HEK293 (cell line): ENCODE measurements around the gene BID.

Source experiments
- CTCF ChIA-PET: fragments of 350-600 bp; formaldehyde crosslinking; extraction: SDS; loops from one replicate; lab custom pipeline; 2021; ENCODE audit warnings: antibody characterized with exemption; lab: Yijun Ruan, JAX
- POLR2A ChIA-PET: fragments of 300-600 bp; formaldehyde crosslinking; extraction: SDS; loops from one replicate; lab custom pipeline; 2020; ENCODE audit warnings: antibody characterized with exemption, inconsistent platforms; lab: Yijun Ruan, JAX
- H3K27ac ChIP-seq: fragments of 200-500 bp; sonication (Bioruptor generic); 2 replicates; pipeline ENCODE4 v1.5.1; 2014; ENCODE audit warnings: low read depth, low read length, control low read depth, inconsistent platforms; ENCODE audit errors: extremely low read depth
- H3K36me3 ChIP-seq, 2 experiments: fragments of 200-500 bp in 1 of 2; sonication (Bioruptor generic) in 1 of 2; 1 replicate in 1 of 2; 2 replicates in 1 of 2; pipeline ENCODE4 v1.5.1; 2014 to 2017; ENCODE audit warnings: inconsistent platforms in 2 of 2, low read length in 2 of 2; ENCODE audit not compliant: control insufficient read depth in 2 of 2, insufficient read depth in 1 of 2
- H3K4me1 ChIP-seq: fragments of 200-500 bp; sonication (Bioruptor generic); 2 replicates; pipeline ENCODE4 v1.5.1; 2014; ENCODE audit warnings: mild to moderate bottlenecking, low read length, inconsistent platforms; ENCODE audit not compliant: control insufficient read depth, insufficient read depth
- H3K4me3 ChIP-seq: 2 replicates; pipeline ENCODE4 v1.5.1; 2011; ENCODE audit warnings: low read depth, mild to moderate bottlenecking, control low read depth, low read length, moderate library complexity
- H3K9me3 ChIP-seq: fragments of 200-500 bp; sonication (Bioruptor generic); 2 replicates; pipeline ENCODE4 v1.5.1; 2014; ENCODE audit warnings: low read depth, low read length, inconsistent platforms; ENCODE audit not compliant: control insufficient read depth, insufficient read depth
- IKZF3 ChIP-seq: fragments of 450-650 bp; IDR thresholded peaks from 2 replicates; pipeline ENCODE4 v1.5.0; 2018; ENCODE audit warnings: missing biosample characterization, mild to moderate bottlenecking, missing genetic modification characterization, moderate library complexity
- KLF7 ChIP-seq: fragments of 450-650 bp; formaldehyde crosslinking; IDR thresholded peaks from 2 replicates; pipeline ENCODE4 v1.5.1; 2016; ENCODE audit warnings: missing biosample characterization, missing genetic modification characterization, borderline replicate concordance
- OVOL3 ChIP-seq: fragments of 450-650 bp; formaldehyde crosslinking; IDR thresholded peaks from 2 replicates; pipeline ENCODE4 v1.5.1; 2016; ENCODE audit warnings: missing biosample characterization, missing genetic modification characterization
- SP2 ChIP-seq: fragments of 450-650 bp; formaldehyde crosslinking; IDR thresholded peaks from 2 replicates; pipeline ENCODE4 v1.5.1; 2016; ENCODE audit warnings: missing biosample characterization, missing genetic modification characterization
- ZBTB1 ChIP-seq: fragments of 450-650 bp; formaldehyde crosslinking; IDR thresholded peaks from 2 replicates; pipeline ENCODE4 v1.5.1; 2016; ENCODE audit warnings: missing biosample characterization, missing genetic modification characterization
- ZBTB17 ChIP-seq: fragments of 450-650 bp; formaldehyde crosslinking; IDR thresholded peaks from 2 replicates; pipeline ENCODE4 v1.5.1; 2016; ENCODE audit warnings: missing biosample characterization, missing genetic modification characterization
- ZFHX2 ChIP-seq: fragments of 450-650 bp; formaldehyde crosslinking; conservative IDR thresholded peaks from 2 replicates; pipeline ENCODE4 v1.5.1; 2016; ENCODE audit warnings: missing biosample characterization, missing genetic modification characterization
- ZFP41 ChIP-seq: fragments of 450-650 bp; formaldehyde crosslinking; IDR thresholded peaks from 2 replicates; pipeline ENCODE4 v1.5.1; 2016; ENCODE audit warnings: missing biosample characterization, missing genetic modification characterization, borderline replicate concordance
- ZNF114 ChIP-seq: fragments of 450-650 bp; formaldehyde crosslinking; IDR thresholded peaks from 2 replicates; pipeline ENCODE4 v1.5.0; 2017; ENCODE audit warnings: missing biosample characterization, missing genetic modification characterization
- ZNF184 ChIP-seq: fragments of 450-650 bp; IDR thresholded peaks from 2 replicates; pipeline ENCODE4 v1.5.1; 2018; ENCODE audit warnings: missing biosample characterization, mild to moderate bottlenecking, missing genetic modification characterization
- ZNF302 ChIP-seq: fragments of 450-650 bp; formaldehyde crosslinking; IDR thresholded peaks from 2 replicates; pipeline ENCODE4 v1.5.1; 2016; ENCODE audit warnings: missing biosample characterization, missing genetic modification characterization, low read depth
- ZNF529 ChIP-seq: fragments of 450-650 bp; formaldehyde crosslinking; IDR thresholded peaks from 2 replicates; pipeline ENCODE4 v1.5.1; 2017; ENCODE audit warnings: missing genetic modification characterization, missing biosample characterization; ENCODE audit not compliant: insufficient replicate concordance
- ZNF555 ChIP-seq: fragments of 450-650 bp; formaldehyde crosslinking; conservative IDR thresholded peaks from 2 replicates; pipeline ENCODE4 v1.5.1; 2017; ENCODE audit warnings: missing biosample characterization, mild to moderate bottlenecking, missing genetic modification characterization, inconsistent platforms
- ZNF596 ChIP-seq: fragments of 450-650 bp; IDR thresholded peaks from 2 replicates; pipeline ENCODE4 v1.5.0; 2018; ENCODE audit warnings: missing biosample characterization, mild to moderate bottlenecking, missing genetic modification characterization, moderate library complexity
- ZNF600 ChIP-seq: fragments of 450-650 bp; formaldehyde crosslinking; IDR thresholded peaks from 2 replicates; pipeline ENCODE4 v1.5.1; 2016; ENCODE audit warnings: missing biosample characterization, missing genetic modification characterization
- ZNF701 ChIP-seq: fragments of 450-650 bp; formaldehyde crosslinking; IDR thresholded peaks from 2 replicates; pipeline ENCODE4 v1.5.1; 2016; ENCODE audit warnings: missing biosample characterization, missing genetic modification characterization
- ZNF785 ChIP-seq: fragments of 450-650 bp; formaldehyde crosslinking; IDR thresholded peaks from 2 replicates; pipeline ENCODE4 v1.5.1; 2016; ENCODE audit warnings: missing biosample characterization, missing genetic modification characterization
- ZNF843 ChIP-seq: fragments of 450-650 bp; formaldehyde crosslinking; IDR thresholded peaks from 2 replicates; pipeline ENCODE4 v1.5.1; 2016; ENCODE audit warnings: missing biosample characterization, missing genetic modification characterization
- ZSCAN30 ChIP-seq: fragments of 450-650 bp; IDR thresholded peaks from 2 replicates; pipeline ENCODE4 v1.5.1; 2018; ENCODE audit warnings: missing biosample characterization, mild to moderate bottlenecking, missing genetic modification characterization, moderate library complexity
- TF ChIP-seq, protein P1 (sequence below): fragments of 450-650 bp; formaldehyde crosslinking; IDR thresholded peaks from 2 replicates; pipeline ENCODE4 v1.5.1; 2016; ENCODE audit warnings: missing biosample characterization, missing genetic modification characterization
- TF ChIP-seq, protein P2 (sequence below): fragments of 450-650 bp; formaldehyde crosslinking; IDR thresholded peaks from 2 replicates; pipeline ENCODE4 v1.5.1; 2017; ENCODE audit warnings: missing biosample characterization, missing genetic modification characterization
- TF ChIP-seq, protein P3 (sequence below): fragments of 450-650 bp; formaldehyde crosslinking; IDR thresholded peaks from 2 replicates; pipeline ENCODE4 v1.5.1; 2016; ENCODE audit warnings: missing biosample characterization, missing genetic modification characterization
- TF ChIP-seq, protein P4 (sequence below): fragments of 450-650 bp; formaldehyde crosslinking; IDR thresholded peaks from 2 replicates; pipeline ENCODE4 v1.5.1; 2016; ENCODE audit warnings: missing biosample characterization, missing genetic modification characterization, low read depth
- TF ChIP-seq, protein P5 (sequence below): fragments of 450-650 bp; formaldehyde crosslinking; IDR thresholded peaks from 2 replicates; pipeline ENCODE4 v1.5.1; 2016; ENCODE audit warnings: missing biosample characterization, missing genetic modification characterization

The BID gene

DNA sequence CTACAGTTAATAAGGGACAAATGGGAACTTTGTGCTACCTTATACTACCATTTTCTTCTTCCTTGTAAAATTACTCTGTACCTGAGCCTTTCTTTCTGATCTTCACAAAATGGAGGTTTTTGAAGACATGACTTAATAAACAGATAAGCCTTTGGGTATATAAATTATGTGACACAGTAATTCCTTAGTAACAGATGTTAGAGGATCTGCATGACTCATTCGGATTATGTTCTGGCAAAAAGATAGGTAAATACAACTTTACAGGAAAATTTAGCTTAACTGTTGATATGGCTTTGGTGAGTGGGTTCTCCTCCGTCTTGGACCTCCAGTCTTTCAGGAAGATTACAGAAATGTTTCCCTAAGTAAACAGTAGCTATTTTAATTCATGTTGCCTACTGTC, 61.8 kb downstream of the BID start:
- H3K36me3 ChIP-seq, result no peaks in the 10 kb centered on the region; a peak in 1 of 3 replicates
- H3K9me3 ChIP-seq, result no peaks in the 10 kb centered on the region
- TF ChIP-seq, protein P1, sequence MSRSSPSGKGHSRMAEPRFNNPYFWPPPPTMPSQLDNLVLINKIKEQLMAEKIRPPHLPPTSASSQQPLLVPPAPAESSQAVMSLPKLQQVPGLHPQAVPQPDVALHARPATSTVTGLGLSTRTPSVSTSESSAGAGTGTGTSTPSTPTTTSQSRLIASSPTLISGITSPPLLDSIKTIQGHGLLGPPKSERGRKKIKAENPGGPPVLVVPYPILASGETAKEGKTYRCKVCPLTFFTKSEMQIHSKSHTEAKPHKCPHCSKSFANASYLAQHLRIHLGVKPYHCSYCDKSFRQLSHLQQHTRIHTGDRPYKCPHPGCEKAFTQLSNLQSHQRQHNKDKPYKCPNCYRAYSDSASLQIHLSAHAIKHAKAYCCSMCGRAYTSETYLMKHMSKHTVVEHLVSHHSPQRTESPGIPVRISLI (tag by site-specific recombination), result no peak
- TF ChIP-seq ZBTB1 (no peak), ZNF785 (tag by site-specific recombination) (no peak), ZNF843 (tag by site-specific recombination) (no peak), ZFHX2 (tag by site-specific recombination) (no peak), ZFP41 (tag by site-specific recombination) (no peak), ZNF600 (tag by site-specific recombination) (no peak), IKZF3 (tag by site-specific recombination) (no peak), ZNF555 (no peak)
- TF ChIP-seq, protein P2, sequence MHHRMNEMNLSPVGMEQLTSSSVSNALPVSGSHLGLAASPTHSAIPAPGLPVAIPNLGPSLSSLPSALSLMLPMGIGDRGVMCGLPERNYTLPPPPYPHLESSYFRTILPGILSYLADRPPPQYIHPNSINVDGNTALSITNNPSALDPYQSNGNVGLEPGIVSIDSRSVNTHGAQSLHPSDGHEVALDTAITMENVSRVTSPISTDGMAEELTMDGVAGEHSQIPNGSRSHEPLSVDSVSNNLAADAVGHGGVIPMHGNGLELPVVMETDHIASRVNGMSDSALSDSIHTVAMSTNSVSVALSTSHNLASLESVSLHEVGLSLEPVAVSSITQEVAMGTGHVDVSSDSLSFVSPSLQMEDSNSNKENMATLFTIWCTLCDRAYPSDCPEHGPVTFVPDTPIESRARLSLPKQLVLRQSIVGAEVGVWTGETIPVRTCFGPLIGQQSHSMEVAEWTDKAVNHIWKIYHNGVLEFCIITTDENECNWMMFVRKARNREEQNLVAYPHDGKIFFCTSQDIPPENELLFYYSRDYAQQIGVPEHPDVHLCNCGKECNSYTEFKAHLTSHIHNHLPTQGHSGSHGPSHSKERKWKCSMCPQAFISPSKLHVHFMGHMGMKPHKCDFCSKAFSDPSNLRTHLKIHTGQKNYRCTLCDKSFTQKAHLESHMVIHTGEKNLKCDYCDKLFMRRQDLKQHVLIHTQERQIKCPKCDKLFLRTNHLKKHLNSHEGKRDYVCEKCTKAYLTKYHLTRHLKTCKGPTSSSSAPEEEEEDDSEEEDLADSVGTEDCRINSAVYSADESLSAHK (tag by site-specific recombination), result no peak
- peaks cover 6% of the 10 kb centered on the region; the same call in 1 of the 2 replicates for H3K4me1 ChIP-seq
- no peak overlapping the region for H3K27ac ChIP-seq
- CTCF ChIA-PET, result interaction anchor here (0.6 kb wide), 1 partner anchor 439 kb away, joined by 3 read pairs; no protein-coding TSS in a partner anchor
- no peak overlapping the region for H3K4me3 ChIP-seq
- POLR2A ChIA-PET, result interaction anchor here (0.6 kb wide), 1 partner anchor 20 kb away, joined by 4 read pairs; no protein-coding TSS in a partner anchor

DNA sequence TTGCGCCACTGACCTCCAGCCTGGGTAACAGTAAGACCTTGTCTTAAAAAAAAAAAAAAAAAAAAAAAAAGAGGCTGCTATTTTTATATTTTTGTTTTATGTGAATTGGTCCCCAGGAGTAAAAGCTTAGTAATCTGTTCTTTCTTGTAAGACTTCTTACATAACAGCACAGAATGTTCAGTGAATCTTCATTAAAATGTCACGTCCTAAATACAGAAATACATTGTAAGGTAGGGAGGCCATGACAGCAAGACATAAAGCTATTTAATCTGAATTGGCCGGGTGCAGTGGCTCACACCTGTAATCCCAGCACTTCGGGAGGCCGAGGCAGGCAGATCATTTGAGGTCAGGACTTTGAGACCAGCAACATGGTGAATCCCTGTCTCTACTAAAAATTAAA, 64.2 kb downstream of the BID start:
- POLR2A ChIA-PET, result interaction anchor here (0.6 kb wide), 1 partner anchor 208 kb away, joined by 4 read pairs; no protein-coding TSS in a partner anchor
- no peak overlapping the region for H3K27ac ChIP-seq
- peaks cover 14% of the 10 kb centered on the region; the same call in 1 of the 2 replicates for H3K4me1 ChIP-seq
- no peak overlapping the region for H3K4me3 ChIP-seq
- H3K36me3 ChIP-seq, result no peaks in the 10 kb centered on the region; a peak in 1 of 3 replicates
- H3K9me3 ChIP-seq, result no peaks in the 10 kb centered on the region
- CTCF ChIA-PET, result no interaction called here
- no peak for TF ChIP-seq ZSCAN30
- TF ChIP-seq ZNF184 (tag by site-specific recombination), result no peak
- no peak for TF ChIP-seq OVOL3 (tag by site-specific recombination)
- TF ChIP-seq ZNF701 (tag by site-specific recombination), result no peak
- no peak for TF ChIP-seq ZNF114 (tag by site-specific recombination)
- TF ChIP-seq SP2 (tag by site-specific recombination), result no peak
- TF ChIP-seq ZBTB17 (tag by site-specific recombination), result no peak
- TF ChIP-seq, protein P3, sequence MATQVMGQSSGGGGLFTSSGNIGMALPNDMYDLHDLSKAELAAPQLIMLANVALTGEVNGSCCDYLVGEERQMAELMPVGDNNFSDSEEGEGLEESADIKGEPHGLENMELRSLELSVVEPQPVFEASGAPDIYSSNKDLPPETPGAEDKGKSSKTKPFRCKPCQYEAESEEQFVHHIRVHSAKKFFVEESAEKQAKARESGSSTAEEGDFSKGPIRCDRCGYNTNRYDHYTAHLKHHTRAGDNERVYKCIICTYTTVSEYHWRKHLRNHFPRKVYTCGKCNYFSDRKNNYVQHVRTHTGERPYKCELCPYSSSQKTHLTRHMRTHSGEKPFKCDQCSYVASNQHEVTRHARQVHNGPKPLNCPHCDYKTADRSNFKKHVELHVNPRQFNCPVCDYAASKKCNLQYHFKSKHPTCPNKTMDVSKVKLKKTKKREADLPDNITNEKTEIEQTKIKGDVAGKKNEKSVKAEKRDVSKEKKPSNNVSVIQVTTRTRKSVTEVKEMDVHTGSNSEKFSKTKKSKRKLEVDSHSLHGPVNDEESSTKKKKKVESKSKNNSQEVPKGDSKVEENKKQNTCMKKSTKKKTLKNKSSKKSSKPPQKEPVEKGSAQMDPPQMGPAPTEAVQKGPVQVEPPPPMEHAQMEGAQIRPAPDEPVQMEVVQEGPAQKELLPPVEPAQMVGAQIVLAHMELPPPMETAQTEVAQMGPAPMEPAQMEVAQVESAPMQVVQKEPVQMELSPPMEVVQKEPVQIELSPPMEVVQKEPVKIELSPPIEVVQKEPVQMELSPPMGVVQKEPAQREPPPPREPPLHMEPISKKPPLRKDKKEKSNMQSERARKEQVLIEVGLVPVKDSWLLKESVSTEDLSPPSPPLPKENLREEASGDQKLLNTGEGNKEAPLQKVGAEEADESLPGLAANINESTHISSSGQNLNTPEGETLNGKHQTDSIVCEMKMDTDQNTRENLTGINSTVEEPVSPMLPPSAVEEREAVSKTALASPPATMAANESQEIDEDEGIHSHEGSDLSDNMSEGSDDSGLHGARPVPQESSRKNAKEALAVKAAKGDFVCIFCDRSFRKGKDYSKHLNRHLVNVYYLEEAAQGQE, result no peak
- TF ChIP-seq ZNF596 (tag by site-specific recombination), result no peak
- no peak for TF ChIP-seq ZNF302
- TF ChIP-seq, protein P4, sequence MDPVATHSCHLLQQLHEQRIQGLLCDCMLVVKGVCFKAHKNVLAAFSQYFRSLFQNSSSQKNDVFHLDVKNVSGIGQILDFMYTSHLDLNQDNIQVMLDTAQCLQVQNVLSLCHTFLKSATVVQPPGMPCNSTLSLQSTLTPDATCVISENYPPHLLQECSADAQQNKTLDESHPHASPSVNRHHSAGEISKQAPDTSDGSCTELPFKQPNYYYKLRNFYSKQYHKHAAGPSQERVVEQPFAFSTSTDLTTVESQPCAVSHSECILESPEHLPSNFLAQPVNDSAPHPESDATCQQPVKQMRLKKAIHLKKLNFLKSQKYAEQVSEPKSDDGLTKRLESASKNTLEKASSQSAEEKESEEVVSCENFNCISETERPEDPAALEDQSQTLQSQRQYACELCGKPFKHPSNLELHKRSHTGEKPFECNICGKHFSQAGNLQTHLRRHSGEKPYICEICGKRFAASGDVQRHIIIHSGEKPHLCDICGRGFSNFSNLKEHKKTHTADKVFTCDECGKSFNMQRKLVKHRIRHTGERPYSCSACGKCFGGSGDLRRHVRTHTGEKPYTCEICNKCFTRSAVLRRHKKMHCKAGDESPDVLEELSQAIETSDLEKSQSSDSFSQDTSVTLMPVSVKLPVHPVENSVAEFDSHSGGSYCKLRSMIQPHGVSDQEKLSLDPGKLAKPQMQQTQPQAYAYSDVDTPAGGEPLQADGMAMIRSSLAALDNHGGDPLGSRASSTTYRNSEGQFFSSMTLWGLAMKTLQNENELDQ (tag by site-specific recombination), result no peak
- no peak for TF ChIP-seq ZNF529 (tag by site-specific recombination)
- TF ChIP-seq KLF7 (tag by site-specific recombination), result no peak
- TF ChIP-seq, protein P5, sequence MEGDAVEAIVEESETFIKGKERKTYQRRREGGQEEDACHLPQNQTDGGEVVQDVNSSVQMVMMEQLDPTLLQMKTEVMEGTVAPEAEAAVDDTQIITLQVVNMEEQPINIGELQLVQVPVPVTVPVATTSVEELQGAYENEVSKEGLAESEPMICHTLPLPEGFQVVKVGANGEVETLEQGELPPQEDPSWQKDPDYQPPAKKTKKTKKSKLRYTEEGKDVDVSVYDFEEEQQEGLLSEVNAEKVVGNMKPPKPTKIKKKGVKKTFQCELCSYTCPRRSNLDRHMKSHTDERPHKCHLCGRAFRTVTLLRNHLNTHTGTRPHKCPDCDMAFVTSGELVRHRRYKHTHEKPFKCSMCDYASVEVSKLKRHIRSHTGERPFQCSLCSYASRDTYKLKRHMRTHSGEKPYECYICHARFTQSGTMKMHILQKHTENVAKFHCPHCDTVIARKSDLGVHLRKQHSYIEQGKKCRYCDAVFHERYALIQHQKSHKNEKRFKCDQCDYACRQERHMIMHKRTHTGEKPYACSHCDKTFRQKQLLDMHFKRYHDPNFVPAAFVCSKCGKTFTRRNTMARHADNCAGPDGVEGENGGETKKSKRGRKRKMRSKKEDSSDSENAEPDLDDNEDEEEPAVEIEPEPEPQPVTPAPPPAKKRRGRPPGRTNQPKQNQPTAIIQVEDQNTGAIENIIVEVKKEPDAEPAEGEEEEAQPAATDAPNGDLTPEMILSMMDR (tag by site-specific recombination), result no peak
